D721Med (cell line): ENCODE data around the gene CALHM4.

Experiments
- DNase-seq: peaks from one replicate; pipeline ENCODE4 v3.0.0; 2011; ENCODE audit warnings: low spot score; ENCODE audit not compliant: insufficient read length
- FAIRE-seq: peaks from 2 replicates; lab custom pipeline; 2011; peaks lifted over from hg19 to GRCh38; lab: Jason Lieb, UNC
- CTCF ChIP-seq: IDR thresholded peaks from 2 replicates; pipeline ENCODE4 v1.5.1; 2012; ENCODE audit warnings: mild to moderate bottlenecking, control low read depth; ENCODE audit not compliant: insufficient read depth; ENCODE audit errors: missing control alignments

The CALHM4 gene

GRCh38 chr6:116572162-116572561 is 18.6 kb downstream of the CALHM4 start:
- TF ChIP-seq CTCF: no peak
- FAIRE-seq (no peak), DNase-seq (no peak)

- no peak for TF ChIP-seq CTCF
- FAIRE-seq (no peak), DNase-seq (no peak)
Measured at GRCh38 chr6:116575227-116575626, 21.7 kb downstream of the CALHM4 start.

GRCh38 chr6:116577486-116577885 is 23.9 kb downstream of the CALHM4 start:
- FAIRE-seq: no peak
- no peak for TF ChIP-seq CTCF

GRCh38 chr6:116578335-116578734 is 24.8 kb downstream of the CALHM4 start:
- FAIRE-seq (no peak), DNase-seq (no peak)
- no peak for TF ChIP-seq CTCF

More at GRCh38 chr6:116577486-116577885, 23.9 kb downstream of the CALHM4 start:
- no peak for DNase-seq

- no peak for TF ChIP-seq CTCF
- FAIRE-seq: no peak
- DNase-seq: no peak
Measured at GRCh38 chr6:116579143-116579542, 25.6 kb downstream of the CALHM4 start.

- DNase-seq: no peak
- no peak for FAIRE-seq
- no peak for TF ChIP-seq CTCF
Measured at GRCh38 chr6:116580198-116580597, 26.6 kb downstream of the CALHM4 start.

- FAIRE-seq (no peak), DNase-seq (no peak)
- no peak for TF ChIP-seq CTCF
Measured at GRCh38 chr6:116586276-116586675, 32.7 kb downstream of the CALHM4 start.
